Lower leg skin (tissue), 4 donors: Measurements from ENCODE around the gene PLCG2. TPM values are rescaled to one million over a fixed set of nuclear protein-coding genes. Genes with fewer than 3 reads are reported as not detected.
"Not testable (repeated sequence)": the region's sequence is repeated elsewhere in the genome, so short reads cannot be mapped to it uniquely, and the experiment has no call there.

ENCODE experiments used
- DNase-seq, 2 donors: peaks; one replicate each; pipeline ENCODE4 v3.0.0-alpha.2; 2019; ENCODE audit warnings: low spot score in 2 of 2
- H3K4me3 ChIP-seq: fragments of 200-600 bp; sonication (generic); 2 replicates; pipeline ENCODE4 v1.5.1; 2017; ENCODE audit warnings: mild to moderate bottlenecking, low read depth; ENCODE audit not compliant: poor library complexity, severe bottlenecking
- POLR2A ChIP-seq, 2 donors: fragments of 450-650 bp; IDR thresholded peaks; one replicate each; pipeline ENCODE4 v1.6.1; 2016 to 2017; ENCODE audit warnings: antibody characterized with exemption in 2 of 2, mild to moderate bottlenecking in 1 of 2, moderate library complexity in 1 of 2
- WGBS, 2 donors: methylation state at CpG; one replicate each; pipeline ENCODE4 v1.1.5; 2018; 5-methylcytosine and 5-hydroxymethylcytosine counted together
- intact Hi-C: fragments of 100-400 bp; cut with DNase I; formaldehyde crosslinking; loops from one replicate; pipeline ENCODE4 v1.15.0; 2023; ENCODE audit warnings: low total_unique reads
- total RNA-seq, 4 donors: library from RNA; depleted of rRNA; stranded (reverse); fragments of >200 nt; gene quantifications; one replicate each; pipeline ENCODE4 v1.1.0, GENCODE V29; 2016
- TF ChIP-seq, protein P1 (sequence below), 3 donors: fragments of 450-650 bp; IDR thresholded peaks; one replicate each; pipeline ENCODE4 v1.5.1; 2016; ENCODE audit warnings: antibody characterized with exemption in 3 of 3, mild to moderate bottlenecking in 3 of 3, moderate library complexity in 2 of 3

Gene PLCG2
- total RNA-seq, 4 donors from 2014 or later = 7.0 to 14.1 (median 10.2) TPM

DNA sequence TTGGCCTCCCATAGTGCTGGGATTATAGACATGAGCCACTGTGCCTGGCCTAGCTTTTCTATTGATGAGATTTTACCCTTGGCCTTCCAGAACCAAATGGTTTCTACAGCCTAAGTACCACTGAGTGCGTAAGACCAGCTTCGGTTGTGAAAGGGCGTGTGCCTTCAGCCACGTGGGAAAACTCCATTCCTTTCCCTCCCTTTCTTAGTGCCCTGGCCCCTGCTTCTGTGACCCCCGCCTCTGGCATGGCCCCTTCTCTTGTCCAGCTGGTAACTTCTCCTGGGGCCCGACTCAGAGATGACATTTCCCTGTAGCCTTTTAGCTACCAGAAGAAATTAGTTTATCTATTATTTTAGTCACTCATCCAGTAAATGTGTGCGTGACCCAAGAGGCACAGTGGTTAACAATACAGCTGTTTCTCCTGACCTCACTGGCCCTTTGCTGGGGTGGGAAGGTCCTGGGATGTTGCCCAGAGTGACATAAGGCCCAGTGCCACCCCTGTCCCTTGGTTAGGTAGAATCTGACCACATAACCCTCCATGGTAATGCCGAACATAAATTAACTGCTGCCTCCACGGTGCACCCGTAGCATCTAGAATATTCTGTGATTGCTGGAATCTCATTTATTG lies 97.3 kb downstream of the PLCG2 start:
- no peak for DNase-seq
- no peak overlapping the region for H3K4me3 ChIP-seq
- 85 to 87% methylated on average over 10 of the region's 10 CpGs for WGBS, 2 donors
- TF ChIP-seq, protein P1, sequence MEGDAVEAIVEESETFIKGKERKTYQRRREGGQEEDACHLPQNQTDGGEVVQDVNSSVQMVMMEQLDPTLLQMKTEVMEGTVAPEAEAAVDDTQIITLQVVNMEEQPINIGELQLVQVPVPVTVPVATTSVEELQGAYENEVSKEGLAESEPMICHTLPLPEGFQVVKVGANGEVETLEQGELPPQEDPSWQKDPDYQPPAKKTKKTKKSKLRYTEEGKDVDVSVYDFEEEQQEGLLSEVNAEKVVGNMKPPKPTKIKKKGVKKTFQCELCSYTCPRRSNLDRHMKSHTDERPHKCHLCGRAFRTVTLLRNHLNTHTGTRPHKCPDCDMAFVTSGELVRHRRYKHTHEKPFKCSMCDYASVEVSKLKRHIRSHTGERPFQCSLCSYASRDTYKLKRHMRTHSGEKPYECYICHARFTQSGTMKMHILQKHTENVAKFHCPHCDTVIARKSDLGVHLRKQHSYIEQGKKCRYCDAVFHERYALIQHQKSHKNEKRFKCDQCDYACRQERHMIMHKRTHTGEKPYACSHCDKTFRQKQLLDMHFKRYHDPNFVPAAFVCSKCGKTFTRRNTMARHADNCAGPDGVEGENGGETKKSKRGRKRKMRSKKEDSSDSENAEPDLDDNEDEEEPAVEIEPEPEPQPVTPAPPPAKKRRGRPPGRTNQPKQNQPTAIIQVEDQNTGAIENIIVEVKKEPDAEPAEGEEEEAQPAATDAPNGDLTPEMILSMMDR (IDR thresholded peaks at IDR 0.05) = no peak
- no peak for TF ChIP-seq POLR2A (IDR thresholded peaks at IDR 0.05)
- intact Hi-C loops = no loop called here

DNA sequence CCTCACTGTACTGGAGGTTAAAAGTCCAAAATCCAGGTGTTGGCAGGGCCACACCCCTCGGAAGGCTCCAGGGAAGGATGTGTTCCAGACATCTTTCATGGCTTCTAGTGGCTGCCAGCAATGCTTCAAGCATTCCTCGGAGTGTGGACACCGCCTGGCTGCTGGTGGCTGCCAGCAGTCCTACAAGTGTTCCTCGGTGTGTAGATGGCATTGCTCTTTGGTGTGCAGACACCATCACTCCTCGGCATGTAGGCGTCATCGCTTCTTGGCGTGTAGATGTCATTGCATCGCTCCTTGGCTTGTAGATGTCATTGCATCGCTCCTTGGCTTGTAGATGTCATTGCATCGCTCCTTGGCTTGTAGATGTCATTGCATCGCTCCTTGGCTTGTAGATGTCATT lies 98.4 kb downstream of the PLCG2 start:
- DNase-seq, H3K4me3 ChIP-seq, intact Hi-C loops: not testable (repeated sequence)
- WGBS, 2 donors = 81 to 91% methylated on average over 12 of the region's 12 CpGs

- 88 to 89% methylated on average over 10 of the region's 10 CpGs for WGBS, 2 donors
- intact Hi-C loops = no loop called here
- no peak for DNase-seq
- H3K4me3 ChIP-seq = no peak overlapping the region
- TF ChIP-seq, protein P1 (IDR thresholded peaks at IDR 0.05) = no peak
- TF ChIP-seq POLR2A (IDR thresholded peaks at IDR 0.05) = no peak
Observed at GRCh38 chr16:81878529-81878928, 99.4 kb downstream of the PLCG2 start.

DNA sequence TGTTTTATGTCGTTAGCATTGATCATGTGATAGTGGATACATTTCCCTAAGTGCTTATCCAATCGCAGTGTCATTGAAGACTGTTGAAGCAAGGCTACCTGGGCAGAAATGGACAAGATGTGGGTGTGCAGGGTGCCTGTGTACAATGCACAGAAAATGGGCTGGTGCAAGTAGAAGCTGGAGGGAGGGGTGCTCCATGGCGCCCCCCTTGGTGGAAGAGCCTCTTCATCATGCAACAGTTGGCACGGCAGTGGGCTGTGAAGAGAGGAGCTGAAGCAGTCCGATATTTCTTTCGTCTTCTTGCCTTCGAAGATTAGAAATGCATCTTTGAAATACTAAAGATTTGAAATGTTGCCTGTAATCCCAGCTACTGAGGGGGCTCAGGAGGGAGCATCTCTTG lies 100.5 kb downstream of the PLCG2 start:
- 74 to 79% methylated on average over 7 of the region's 7 CpGs for WGBS, 2 donors
- H3K4me3 ChIP-seq = no peak overlapping the region
- intact Hi-C loops = no loop called here
- no peak for TF ChIP-seq POLR2A (IDR thresholded peaks at IDR 0.05)
- TF ChIP-seq, protein P1 (IDR thresholded peaks at IDR 0.05) = no peak
- DNase-seq = no peak

- TF ChIP-seq, protein P1 (IDR thresholded peaks at IDR 0.05) = no peak
- no peak for TF ChIP-seq POLR2A (IDR thresholded peaks at IDR 0.05)
- no peak for DNase-seq
- WGBS, 2 donors = 85% methylated on average over 13 of the region's 13 CpGs
- intact Hi-C loops = no loop called here
- H3K4me3 ChIP-seq = no peak overlapping the region
Observed at GRCh38 chr16:81880816-81881215, 101.7 kb downstream of the PLCG2 start.

DNA sequence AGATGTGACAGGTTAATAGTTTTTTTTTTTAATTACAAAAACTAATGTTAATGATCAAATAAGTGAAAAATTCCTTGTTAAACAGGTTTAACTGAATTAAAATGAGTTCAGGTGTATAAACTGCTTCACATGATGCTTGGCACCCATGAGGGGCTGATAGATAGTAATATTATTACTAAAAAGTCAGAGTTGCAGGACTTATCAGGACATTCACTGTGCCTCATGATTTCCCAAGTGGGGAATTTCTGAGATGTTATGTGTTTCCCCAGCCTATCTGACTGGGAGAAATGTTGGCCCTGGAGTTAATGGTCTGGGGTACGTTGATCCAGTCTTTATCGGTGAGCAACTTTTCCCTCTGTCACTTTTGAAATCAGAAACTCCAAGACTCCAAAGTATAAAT lies 102.1 kb downstream of the PLCG2 start:
- H3K4me3 ChIP-seq = no peak overlapping the region
- WGBS, 2 donors = 91 to 94% methylated on average over 2 of the region's 2 CpGs
- DNase-seq = no peak
- intact Hi-C loops = no loop called here
- no peak for TF ChIP-seq POLR2A (IDR thresholded peaks at IDR 0.05)
- TF ChIP-seq, protein P1 (IDR thresholded peaks at IDR 0.05) = no peak
